ENCODE data around the gene SELENOK.
A peak's percentile ranks its signal among the peaks of the same experiment; 100 is the strongest.
"Not testable (repeated sequence)": the region's sequence is repeated elsewhere in the genome, so short reads cannot be mapped to it uniquely, and the experiment has no call there.

The SELENOK gene

GRCh38 chr3:53891497-53892285, at the start of gene SELENOK:
Gene SELENOK, minus strand, starts transcription at chr3:53891859.
- peak; percentile 97 to 98 for DNase-seq (ENCODE audit: low read depth in 2 of 2)

GRCh38 chr3:53941184-53941583, 49.5 kb upstream of the SELENOK start:
- peak; percentile 9 to 16 for DNase-seq (ENCODE audit: low read depth in 2 of 2)

GRCh38 chr3:53940623-53941022, 49.0 kb upstream of the SELENOK start:
- DNase-seq (ENCODE audit: low read depth in 2 of 2): no peak

GRCh38 chr3:53939813-53940212, 48.2 kb upstream of the SELENOK start:
- DNase-seq (ENCODE audit: low read depth in 2 of 2): no peak

GRCh38 chr3:53939086-53939582, 47.5 kb upstream of the SELENOK start:
- no peak for DNase-seq (ENCODE audit: low read depth in 2 of 2)

- DNase-seq (ENCODE audit: low read depth in 2 of 2): peak; percentile 6 to 12
These were observed 47.0 kb upstream of the SELENOK start for GRCh38 chr3:53938645-53939044.

- no peak for DNase-seq (ENCODE audit: low read depth in 2 of 2)
These were observed 44.7 kb upstream of the SELENOK start for GRCh38 chr3:53936347-53936746.

GRCh38 chr3:53935283-53935901, 43.7 kb upstream of the SELENOK start:
- DNase-seq (ENCODE audit: low read depth in 2 of 2): no peak

- not testable (repeated sequence) for DNase-seq (ENCODE audit: low read depth in 2 of 2)
These were observed 35.7 kb upstream of the SELENOK start for GRCh38 chr3:53927208-53927872.

- DNase-seq (ENCODE audit: low read depth in 2 of 2): no peak
These were observed 29.6 kb upstream of the SELENOK start for GRCh38 chr3:53921296-53921695.

GRCh38 chr3:53919741-53920140, 28.1 kb upstream of the SELENOK start:
- DNase-seq (ENCODE audit: low read depth in 2 of 2): no peak

GRCh38 chr3:53913401-53913800, 21.7 kb upstream of the SELENOK start:
- no peak for DNase-seq (ENCODE audit: low read depth in 2 of 2)

GRCh38 chr3:53902711-53903110, 11.1 kb upstream of the SELENOK start:
- no peak for DNase-seq (ENCODE audit: low read depth in 2 of 2)

GRCh38 chr3:53902067-53902466, 10.4 kb upstream of the SELENOK start:
- DNase-seq (ENCODE audit: low read depth in 2 of 2): no peak

- DNase-seq (ENCODE audit: low read depth in 2 of 2): no peak
These were observed 9.1 kb upstream of the SELENOK start for GRCh38 chr3:53900666-53901331.

GRCh38 chr3:53899750-53900149, 8.1 kb upstream of the SELENOK start:
- no peak for DNase-seq (ENCODE audit: low read depth in 2 of 2)

- DNase-seq (ENCODE audit: low read depth in 2 of 2): no peak
These were observed 603 bp upstream of the SELENOK start for GRCh38 chr3:53892286-53892637.

- no peak for DNase-seq (ENCODE audit: low read depth in 2 of 2)
These were observed 758 bp downstream of the SELENOK start for GRCh38 chr3:53890726-53891475.

- no peak for DNase-seq (ENCODE audit: low read depth in 2 of 2)
These were observed 3.4 kb downstream of the SELENOK start for GRCh38 chr3:53888232-53888631.

- no peak for DNase-seq (ENCODE audit: low read depth in 2 of 2)
These were observed 4.2 kb downstream of the SELENOK start for GRCh38 chr3:53887446-53887845.

- DNase-seq (ENCODE audit: low read depth in 2 of 2): no peak
These were observed 6.4 kb downstream of the SELENOK start for GRCh38 chr3:53885239-53885638.

All from fibroblast of skin of left biceps (primary cell).